GM21447 (cell line): ENCODE results near the gene KRT20.
"Not testable (repeated sequence)": the region's sequence is repeated elsewhere in the genome, so short reads cannot be mapped to it uniquely, and the experiment has no call there.

Source experiments
- ATAC-seq: cut with Tn5 transposase; IDR thresholded peaks from one replicate; pipeline ENCODE4 v1.9.1; 2021; ENCODE audit not compliant: unreplicated experiment

Gene KRT20

DNA sequence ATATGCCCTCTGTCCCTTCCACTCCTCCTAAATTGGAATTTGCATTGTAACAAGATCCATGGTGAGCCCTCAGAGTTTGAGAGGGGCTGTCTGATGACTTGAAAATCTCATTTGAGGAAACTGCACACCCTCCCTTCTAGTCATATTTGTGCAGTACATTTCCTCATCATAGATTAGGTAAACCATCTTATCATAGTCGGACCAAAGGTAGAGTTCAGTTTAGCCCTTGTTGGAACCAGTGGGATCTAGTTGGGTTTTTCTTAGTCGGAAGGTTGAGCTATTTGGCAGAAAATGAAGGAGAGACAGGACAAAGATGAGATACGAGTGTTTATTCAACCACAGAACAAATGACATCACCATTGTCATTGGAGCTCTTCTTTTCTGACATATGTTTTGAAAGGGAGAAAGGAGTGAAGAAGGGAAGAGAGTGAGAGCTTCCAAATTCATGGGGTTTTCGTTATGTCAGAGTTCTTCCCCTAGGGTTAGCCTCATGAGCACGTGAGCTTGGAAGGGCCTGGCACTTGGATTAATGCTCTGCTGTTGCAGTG, 15.8 kb upstream of the KRT20 start:
- no peak for ATAC-seq

DNA sequence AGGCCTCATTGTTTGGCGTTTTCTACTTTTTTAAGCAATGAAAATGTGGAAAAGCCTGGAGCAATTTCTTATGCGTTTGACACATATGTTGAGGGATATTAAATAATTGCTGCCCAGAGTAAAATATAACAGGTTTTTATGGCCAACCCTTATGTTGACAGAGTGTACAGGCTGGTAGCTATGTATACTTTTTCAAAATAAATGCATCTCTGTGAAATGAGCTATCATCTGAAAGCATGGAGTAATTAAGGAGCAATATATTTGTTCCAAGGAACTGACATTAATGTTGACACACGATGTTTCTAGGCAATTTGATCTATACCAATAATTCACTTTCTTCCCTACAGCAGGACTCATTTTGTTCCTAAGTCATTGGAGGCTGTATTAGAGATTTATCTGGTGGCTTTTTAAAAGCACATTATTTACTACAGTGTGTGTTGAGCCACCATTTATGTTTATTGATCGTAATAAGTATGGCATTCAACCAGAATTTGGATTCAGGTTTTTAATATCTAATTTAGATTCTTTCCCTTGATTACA, 11.9 kb upstream of the KRT20 start:
- ATAC-seq: no peak

- ATAC-seq: no peak
These were observed 10.2 kb upstream of the KRT20 start for GRCh38 chr17:40895106-40895730.

- no peak for ATAC-seq
These were observed 3.2 kb upstream of the KRT20 start for GRCh38 chr17:40888196-40888720.

DNA sequence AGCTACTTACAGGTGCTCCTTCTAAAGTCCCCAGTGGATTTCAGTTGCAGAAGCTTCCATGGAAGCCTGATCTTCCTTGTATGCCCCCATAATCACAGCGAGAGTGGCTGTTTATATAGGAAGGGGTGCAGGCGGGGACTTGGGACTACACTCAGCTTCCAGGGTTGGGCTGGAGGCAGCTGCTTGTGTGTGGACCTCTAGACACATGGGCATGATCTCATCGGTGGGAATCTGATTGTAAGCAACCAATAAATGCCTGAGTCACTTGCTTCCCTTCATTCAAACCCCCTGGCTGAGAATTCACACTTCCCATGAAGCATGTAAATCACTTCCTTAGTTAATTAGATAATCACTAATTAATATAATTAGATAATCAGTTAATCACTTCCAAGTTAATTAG, 1.0 kb upstream of the KRT20 start:
- no peak for ATAC-seq

- ATAC-seq: no peak
These were observed 1.3 kb downstream of the KRT20 start for GRCh38 chr17:40883626-40884334.

GRCh38 chr17:40883031-40883430, 2.0 kb downstream of the KRT20 start:
- no peak for ATAC-seq

DNA sequence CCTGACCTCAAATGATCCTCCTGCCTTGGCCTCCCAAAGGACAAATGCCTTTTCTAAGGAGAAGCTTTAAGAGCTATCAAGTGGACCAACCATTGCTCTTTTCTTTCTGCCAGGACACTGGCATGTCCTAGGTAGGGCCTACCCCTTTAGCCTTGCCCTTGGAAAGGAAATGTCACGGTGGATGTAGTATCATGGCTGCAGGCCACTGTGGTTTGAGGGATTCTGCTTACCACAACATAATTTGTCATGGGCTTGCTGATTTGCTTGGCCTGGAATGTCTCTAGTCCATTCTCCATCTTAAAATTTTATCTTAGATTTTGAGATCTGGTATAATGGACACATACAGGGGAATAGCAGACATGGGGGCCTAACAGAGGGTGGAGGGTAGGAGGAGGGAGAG, 6.0 kb downstream of the KRT20 start:
- ATAC-seq: no peak

- ATAC-seq: no peak
These were observed 7.0 kb downstream of the KRT20 start for GRCh38 chr17:40878044-40878443.

DNA sequence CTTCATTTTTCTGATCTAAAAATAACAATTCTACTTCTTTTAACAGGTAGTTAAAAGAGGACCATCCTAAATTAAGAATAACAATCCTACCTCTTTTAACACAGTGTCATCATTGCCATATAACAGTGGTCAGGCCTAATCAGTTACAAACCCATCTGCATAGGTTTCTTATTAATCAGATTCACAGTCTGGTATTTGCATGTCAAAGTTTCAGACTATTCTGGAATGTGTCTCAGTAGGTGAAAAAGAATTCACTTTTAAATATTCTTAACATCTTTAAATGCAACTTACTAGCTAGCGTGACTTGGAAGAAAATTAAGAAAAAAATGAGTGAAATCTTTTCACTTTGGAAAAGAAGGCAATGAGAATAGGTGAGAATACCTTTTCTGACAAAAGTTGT, 11.2 kb downstream of the KRT20 start:
- no peak for ATAC-seq

- ATAC-seq: no peak
These were observed 11.8 kb downstream of the KRT20 start for GRCh38 chr17:40873255-40873654.

DNA sequence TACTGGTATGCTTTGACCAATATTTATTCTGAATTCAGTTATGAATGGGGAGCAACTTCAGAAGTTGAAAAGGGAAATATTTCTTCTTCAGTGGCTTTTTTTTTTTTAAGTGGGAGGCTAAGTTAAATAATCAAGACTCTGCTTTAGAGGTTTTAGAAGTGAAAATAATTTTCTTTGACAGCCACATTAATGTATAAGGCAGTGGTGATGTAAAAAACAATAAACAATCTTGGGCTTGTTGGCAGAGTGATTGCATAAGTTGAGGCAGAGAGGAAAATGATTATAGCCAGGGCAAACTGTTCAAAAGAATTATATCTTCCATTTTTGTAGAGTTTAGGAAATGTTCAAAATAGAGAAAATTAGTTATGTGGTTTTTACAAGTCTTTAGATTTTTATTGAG, 12.6 kb downstream of the KRT20 start:
- ATAC-seq: no peak

- ATAC-seq: no peak
These were observed 13.7 kb downstream of the KRT20 start for GRCh38 chr17:40871316-40871715.

DNA sequence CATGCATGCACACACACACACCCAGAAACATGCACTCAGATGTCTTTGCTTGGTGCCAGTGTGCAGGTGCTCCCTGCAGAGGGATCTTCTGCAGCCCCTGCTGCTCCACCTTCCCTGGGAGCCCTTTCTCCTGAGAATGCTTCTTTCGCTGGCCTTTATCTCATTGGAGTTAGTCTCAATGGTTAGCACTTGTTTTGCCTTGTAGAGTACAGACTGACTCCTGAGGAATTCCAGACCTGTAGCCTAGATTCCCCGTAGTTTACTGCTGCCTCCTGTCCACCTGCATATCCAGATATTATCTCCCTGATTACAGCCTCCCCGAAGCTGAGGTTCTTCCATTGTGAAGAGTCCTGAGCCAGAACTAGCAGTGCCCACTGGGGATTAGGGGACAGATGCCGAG, 14.9 kb downstream of the KRT20 start:
- ATAC-seq: no peak

DNA sequence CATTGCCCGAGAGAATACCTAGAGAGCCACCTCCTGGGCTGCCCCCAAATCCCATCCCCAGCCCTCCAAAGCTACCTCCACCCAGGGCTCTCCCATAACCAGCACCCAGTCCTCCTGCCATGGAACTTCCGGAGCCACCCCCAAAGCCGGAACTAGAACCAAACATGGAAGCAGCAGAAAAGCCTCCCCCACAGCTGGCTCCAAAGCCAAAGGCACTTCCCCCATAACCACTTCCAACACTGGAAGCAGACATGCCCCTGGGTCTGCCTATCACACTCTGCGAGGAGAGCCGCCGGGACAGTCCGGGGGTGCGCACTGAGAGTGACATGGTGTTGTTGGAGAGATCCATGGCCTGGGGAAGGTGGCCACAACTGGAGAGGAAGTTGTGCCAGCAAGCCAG, 18.2 kb downstream of the KRT20 start, which contains the start of gene KRT12:
TSS of gene KRT12 (minus strand) at position 386 of the 400 bp plus-strand sequence. CDS start at position 349, 37 bp downstream.
- no peak for ATAC-seq

DNA sequence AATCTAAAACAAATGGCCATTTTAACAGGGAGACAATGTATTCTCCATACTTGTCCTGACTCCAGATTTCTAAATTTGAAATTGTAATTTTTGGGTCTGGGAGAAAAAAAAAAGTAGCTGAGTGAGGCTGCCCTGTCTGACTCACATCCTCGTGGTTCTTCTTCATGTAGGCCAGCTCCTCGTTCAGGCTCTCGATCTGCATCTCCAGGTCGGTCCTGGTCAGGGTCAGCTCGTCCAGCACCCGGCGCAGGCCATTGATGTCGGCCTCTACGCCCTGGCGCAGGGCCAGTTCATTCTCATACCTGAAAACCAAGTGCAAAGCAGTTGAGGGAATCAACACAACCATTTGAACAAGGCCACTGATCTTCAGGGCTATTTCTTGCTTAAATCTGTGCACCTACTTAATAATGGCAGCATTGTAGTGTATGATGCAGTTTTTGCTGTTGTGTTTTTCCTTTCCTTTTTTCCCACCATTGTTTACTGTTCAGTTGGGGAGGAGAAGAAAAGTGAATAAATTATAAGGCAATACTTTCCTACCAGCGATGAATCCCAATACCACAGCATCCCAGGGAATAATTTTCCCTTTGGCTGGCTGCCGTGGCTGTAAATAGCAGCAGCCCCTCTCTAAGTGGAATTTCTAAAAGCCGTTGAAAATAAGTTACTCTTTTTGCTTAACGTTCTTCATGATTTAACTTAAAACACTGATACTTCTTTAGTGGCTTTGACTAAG, 20.2 kb downstream of the KRT20 start:
- no peak for ATAC-seq

DNA sequence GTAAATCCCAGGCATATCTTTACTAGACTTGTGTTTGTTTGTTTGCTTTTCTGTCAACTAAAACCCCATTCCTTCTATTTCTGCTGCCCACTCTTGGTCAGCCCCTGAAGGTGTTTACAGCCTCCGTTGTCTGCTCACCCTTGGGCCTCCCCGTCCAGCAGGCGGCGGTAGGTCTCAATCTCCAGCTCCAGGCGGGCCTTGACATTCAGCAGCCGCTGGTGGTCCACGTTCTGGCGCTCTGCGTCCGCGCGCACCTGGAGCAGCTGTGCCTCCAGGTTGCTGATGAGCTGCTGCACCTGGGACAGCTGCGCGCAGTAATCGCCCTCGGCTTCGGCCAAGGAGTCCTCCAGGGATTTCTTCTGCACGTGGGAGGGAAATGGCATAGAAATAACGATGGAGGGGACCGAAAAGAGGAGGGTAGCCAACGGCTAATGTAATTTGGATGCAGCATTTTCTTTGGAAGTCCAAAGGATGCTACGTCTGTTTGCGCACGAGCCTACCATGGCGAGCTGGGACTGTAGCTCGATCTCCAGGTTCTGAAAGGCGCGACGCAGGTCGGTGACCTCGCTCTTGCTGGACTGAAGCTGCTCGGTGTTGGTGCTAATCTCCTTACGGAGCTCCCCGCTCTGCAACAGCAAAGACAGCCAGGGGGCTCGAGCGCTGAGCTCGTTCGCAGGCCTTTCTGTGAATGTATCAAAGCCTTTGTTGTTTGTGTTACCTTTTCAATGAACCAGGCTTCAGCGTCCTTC, 21.9 kb downstream of the KRT20 start:
- ATAC-seq: no peak

DNA sequence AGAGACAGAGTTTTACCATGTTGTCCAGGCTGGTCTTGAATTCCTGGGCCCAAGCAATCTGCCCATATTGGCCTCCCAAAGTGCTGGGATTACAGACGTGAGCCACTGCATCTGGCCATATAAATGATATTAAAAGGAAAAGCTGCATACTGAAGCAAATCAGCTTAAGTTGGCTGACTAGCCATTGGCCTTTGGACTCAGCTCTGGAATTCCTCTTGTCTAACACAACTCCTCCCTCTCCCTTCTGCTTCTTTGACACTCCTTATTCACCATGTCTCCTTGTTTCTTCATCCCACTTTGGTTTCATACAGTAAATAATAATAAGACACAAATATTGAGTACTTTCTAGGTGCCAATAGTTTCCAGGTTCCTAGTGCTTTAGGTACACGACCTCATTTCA, 25.5 kb downstream of the KRT20 start:
- ATAC-seq: no peak

- not testable (repeated sequence) for ATAC-seq
These were observed 26.4 kb downstream of the KRT20 start for GRCh38 chr17:40858667-40859066.

DNA sequence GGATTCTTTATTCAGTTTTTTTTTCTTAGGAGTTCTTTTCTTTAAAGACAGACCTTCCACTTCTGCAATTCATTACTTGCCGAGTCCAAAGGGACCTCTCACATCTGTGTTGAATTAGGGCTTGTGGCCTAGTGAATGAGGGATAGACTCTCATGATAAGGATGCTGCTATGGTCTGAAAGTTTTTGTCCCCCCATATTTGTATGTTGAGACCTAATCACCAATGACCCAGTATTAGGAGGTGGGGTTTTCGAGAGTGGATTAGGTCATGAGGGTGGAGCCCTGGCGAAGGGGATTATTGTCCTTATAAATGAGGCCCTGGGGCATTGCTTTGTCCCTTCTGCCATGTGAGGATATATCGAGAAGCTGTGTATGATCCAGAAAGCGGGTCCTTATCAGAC, 27.5 kb downstream of the KRT20 start:
- ATAC-seq: no peak
